HG02970 (cell line): ENCODE measurements around the gene PLD4.
"Not testable (repeated sequence)": the region's sequence is repeated elsewhere in the genome, so short reads cannot be mapped to it uniquely, and the experiment has no call there.

Experiments used
- ATAC-seq: cut with Tn5 transposase; IDR thresholded peaks from one replicate; pipeline ENCODE4 v1.9.1; 2021; ENCODE audit warnings: mild to moderate bottlenecking, moderate library complexity, moderate number of reproducible peaks; ENCODE audit not compliant: unreplicated experiment, low FRiP score

The PLD4 gene, protein sequence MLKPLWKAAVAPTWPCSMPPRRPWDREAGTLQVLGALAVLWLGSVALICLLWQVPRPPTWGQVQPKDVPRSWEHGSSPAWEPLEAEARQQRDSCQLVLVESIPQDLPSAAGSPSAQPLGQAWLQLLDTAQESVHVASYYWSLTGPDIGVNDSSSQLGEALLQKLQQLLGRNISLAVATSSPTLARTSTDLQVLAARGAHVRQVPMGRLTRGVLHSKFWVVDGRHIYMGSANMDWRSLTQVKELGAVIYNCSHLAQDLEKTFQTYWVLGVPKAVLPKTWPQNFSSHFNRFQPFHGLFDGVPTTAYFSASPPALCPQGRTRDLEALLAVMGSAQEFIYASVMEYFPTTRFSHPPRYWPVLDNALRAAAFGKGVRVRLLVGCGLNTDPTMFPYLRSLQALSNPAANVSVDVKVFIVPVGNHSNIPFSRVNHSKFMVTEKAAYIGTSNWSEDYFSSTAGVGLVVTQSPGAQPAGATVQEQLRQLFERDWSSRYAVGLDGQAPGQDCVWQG

DNA sequence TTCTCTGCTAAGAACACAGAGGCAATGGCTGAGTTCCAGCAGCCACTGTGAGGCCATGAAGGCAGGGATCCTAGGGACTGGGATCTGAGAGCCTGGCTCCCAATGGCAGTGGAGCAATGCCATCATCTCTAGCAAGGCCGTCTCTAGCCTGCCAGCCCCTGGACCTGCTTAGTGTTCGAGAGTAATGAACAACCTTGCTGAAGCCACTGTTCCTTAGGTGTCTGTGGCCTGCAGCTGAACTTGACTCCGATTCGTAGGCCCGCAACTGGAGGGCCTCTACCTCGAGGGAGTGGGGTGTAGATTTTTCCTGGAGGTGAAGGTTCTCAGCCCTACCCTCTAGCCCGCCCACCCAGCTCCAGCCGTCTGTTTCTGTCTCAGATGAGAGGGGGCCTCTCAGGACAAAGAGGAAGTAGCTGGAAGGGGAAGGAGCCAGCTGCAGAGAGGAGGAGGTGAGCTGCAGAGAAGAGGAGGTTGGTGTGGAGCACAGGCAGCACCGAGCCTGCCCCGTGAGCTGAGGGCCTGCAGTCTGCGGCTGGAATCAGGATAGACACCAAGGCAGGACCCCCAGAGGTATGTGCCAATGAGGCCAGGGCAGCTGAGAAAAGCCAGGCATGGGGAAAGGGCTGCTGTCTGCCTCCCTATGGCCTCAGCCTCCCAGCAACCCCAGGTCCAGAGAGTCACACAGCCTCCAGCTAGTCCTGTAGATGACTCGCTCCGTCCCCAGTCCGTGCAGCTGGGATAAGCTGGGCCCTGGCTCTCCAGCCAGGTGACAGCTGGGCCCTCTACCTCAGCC is at the start of gene PLD4:
Gene PLD4 (plus strand): TSS at position 459 of the 793 bp plus-strand sequence. CDS start 2,262 bp downstream, outside the sequence.
- no peak for ATAC-seq

GRCh38 chr14:104875412-104875751 is 49.3 kb upstream of the PLD4 start:
- no peak for ATAC-seq

DNA sequence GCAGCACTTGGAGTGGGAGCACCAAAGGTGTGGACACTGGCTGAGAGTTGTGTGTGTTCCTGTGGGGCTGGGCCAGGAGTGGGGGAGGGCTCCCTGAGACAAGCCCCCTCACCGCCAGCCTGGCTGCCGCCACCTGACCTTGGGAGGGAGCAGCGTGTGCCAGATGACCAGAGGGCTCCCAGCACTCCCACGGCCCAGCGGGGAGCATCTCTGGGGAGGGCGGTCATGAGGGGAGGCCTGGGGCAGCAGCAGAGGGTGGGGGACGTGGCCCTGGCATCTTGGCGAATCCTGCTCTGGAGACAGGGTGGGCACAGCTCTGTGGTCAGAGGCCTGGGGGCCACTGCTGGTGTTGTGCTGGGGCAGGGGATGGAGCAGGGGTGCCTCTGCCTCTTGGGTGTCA is 48.9 kb upstream of the PLD4 start:
- ATAC-seq: no peak

DNA sequence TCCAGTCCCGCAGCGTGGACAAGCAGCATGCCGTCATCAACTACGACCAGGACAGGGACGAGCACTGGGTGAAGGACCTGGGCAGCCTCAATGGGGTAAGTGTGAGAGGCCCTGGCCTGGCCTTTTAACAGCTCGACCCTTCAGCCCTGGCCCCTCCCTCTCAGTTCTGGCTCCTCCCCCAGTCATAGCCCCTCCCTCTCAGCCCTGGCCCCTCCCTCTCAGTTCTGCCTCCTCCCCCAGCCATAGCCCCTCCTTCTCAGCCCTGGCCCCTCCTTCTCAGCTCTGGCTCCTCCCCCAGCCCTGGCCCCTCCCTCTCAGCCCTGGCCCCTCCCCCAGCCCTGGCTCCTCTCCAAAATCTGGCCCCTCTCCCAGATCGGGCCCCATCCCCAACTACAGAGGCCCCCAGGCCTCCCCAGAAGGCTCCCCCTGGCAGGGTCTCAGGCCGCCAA is 48.4 kb upstream of the PLD4 start:
- no peak for ATAC-seq

- ATAC-seq: no peak
Measured at GRCh38 chr14:104877066-104877805, 47.4 kb upstream of the PLD4 start.

GRCh38 chr14:104877806-104878550 is 46.7 kb upstream of the PLD4 start:
- ATAC-seq: no peak

- no peak for ATAC-seq
Measured at GRCh38 chr14:104878582-104878981, 46.1 kb upstream of the PLD4 start.

- ATAC-seq: no peak
Measured at GRCh38 chr14:104879201-104879982, 45.3 kb upstream of the PLD4 start.

DNA sequence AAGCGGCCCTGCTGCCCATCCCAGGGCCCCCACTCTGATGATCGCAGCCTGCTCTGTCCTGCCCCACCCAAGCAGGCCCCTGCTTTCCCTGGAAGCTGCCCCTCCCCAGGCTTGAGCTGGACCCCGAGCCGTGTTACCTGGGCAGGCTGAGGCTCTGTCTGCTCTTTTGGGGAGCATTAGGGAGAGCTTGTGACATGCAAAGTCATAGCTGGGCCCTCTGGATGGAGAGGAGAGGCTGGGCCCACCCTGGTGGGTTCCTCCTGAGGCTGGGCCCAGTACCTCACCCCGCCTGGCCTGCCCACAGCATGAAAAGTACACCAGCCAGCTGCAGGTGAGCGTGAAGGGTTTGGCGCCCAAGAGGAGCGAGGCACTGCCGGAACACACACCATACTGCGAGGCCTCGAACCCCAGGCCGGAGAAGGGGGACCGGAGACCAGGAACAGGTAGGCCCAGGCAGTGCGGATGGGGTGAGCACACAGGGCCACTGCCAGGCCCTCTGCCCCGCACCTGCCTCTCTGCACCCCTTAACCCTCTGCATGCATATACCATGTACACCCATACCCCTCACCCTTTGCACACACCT is 44.6 kb upstream of the PLD4 start:
- ATAC-seq: no peak

DNA sequence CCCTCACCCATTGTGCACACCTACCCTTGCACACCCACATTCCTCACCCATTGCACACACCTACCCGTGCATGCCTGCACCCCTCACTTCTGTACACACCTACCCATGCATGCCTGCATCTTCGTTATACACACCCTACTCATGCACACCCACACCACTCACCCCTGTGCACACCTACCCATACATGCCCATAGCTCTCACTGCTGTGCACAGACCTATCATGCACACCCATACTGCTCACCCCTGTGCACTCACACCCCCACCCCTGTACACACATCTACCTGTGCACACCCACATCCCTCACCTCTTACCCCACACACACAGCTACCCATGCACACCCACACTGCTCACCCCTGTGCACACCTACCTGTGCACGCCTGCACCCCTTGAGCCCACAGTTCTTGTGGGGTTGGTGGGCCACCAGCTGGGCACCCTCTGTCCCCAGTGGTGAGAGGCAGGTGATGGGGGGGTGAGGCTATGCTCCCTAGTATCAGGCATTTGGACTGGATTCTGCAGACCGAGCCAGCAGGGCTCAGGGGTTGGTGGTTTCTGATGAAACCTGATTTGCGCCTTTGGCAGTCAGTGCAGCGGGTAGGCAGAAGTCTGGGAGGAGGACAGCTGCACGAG is 44.0 kb upstream of the PLD4 start:
- ATAC-seq: no peak

DNA sequence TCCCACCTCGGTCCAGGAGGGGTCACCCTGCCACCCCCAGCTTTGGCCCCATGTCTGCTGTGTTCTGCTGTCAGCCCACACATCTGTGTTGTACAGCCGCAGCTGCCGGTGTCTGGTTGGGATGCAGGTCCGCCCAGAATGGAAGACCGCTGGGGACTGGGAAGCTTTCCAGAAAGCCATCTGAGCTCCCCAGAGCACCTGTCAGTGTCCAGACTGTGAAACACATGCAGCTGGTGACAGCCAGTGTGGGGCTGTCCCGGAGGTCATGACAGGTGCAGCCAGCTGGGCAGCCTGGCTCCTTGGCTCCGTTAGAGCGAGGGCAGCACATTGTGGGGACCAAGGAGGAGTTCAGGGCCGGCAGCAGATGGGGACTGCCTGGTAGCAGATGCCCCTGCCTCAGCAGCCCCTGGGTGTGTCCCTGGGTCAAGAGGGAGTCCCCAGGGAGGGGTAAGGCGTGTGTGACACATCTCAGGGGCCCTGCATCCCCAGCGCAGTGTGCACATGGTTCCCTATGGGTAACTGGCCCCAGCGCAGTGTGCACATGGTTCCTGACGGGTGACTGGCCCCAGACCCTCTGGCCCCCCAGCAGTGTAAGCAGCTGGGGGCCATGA is 43.2 kb upstream of the PLD4 start:
- ATAC-seq: no peak

DNA sequence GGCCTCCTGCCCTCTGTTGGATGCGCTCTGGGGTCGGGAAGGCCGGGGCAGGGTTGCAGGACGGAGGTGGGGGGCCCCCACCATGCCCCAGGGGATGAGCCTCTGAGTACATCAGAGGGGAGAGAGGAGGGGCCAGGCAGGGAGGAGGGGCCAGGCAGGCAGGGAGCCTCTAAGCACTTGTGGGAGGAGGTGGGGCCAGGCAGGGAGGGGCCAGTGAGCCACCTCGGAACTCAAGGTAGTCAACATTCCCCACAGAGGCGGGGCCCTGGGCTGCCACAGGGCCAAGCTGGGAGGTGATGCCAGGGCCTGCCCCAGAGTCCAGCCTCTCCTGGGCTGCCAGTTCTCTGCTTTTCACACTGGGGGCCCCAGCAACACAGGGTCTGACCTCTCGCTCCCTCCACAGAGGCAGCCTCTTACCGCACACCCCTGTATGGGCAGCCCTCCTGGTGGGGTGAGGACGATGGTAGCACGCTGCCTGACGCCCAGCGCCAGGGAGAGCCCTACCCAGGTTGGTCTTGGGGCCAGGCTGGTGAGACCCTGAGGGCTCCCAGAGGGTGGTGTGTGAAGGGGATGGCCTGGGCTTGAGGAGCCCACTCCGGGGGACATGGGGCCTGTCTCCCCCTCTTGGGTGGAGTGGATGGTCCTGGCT is 42.2 kb upstream of the PLD4 start:
- no peak for ATAC-seq

DNA sequence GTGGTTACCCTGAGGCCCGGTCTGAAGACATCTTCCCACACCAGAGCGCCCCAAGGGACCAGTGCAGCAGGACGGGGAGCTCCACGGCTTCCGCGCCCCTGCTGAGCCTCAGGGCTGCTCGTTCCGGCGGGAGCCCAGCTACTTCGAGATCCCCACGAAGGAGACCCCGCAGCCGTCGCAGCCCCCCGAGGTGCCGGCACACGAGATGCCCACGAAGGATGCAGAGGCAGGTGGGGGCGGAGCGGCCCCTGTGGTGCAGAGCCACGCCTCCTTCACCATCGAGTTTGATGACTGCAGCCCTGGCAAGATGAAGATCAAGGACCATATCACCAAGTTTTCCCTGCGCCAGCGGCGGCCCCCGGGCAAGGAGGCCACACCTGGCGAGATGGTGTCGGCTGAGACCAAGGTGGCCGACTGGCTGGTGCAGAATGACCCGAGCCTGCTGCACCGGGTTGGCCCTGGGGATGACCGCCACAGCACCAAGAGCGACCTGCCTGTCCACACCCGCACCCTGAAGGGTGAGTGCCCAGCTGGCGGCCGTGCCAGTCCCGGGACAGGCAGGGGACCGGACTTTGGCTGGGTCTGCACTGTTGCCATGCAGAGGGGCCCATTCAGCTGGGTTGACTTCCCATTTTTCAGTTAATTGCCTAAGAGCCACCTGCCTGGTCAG is 41.6 kb upstream of the PLD4 start:
- ATAC-seq: no peak

DNA sequence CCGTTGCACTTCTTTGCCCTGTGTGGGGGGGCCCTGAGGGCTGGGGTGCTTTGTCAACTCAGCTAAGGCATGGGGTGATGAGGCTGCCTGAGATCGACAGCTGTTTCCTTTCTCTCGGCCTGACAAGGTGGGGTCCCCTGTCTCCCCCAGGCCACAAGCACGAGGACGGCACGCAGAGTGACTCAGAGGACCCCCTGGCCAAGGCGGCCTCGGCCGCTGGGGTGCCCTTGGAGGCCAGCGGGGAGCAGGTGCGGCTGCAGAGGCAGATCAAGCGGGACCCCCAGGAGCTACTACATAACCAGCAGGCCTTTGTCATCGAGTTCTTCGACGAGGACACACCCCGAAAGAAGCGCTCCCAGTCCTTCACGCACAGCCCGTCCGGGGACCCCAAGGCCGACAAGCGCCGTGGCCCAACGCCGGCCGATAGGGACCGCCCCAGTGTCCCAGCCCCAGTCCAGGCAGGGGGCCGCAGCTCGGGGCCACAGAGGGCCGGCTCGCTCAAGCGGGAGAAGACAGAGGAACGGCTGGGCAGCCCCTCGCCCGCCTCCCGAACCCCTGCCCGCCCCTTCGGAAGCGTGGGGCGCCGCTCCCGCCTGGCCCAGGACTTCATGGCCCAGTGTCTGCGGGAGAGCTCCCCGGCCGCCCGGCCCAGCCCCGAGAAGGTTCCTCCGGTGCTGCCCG is 40.9 kb upstream of the PLD4 start:
- no peak for ATAC-seq

DNA sequence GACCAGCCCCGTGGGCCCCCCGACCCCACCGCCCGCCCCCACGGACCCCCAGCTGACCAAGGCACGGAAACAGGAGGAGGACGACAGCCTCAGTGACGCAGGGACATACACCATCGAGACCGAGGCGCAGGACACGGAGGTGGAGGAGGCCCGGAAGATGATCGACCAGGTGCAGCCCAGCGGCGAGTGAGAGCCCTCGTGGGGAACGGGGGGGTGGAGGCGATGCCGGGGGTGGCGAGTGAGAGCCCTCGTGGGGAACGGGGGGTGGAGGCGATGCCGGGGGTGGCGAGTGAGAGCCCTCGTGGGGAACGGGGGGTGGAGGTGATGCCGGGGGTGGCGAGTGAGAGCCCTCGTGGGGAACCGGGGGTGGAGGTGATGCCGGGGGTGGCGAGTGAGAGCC is 40.3 kb upstream of the PLD4 start:
- ATAC-seq: not testable (repeated sequence)
